ENCODE results near the gene MTX1.

- TF ChIP-seq ZFP3 (CRISPR knock-in tag; IDR thresholded peaks at IDR 0.05) (no peak), RARB (CRISPR knock-in tag; IDR thresholded peaks at IDR 0.05) (no peak)
These were observed 24.7 kb upstream of the MTX1 start for GRCh38 chr1:155183775-155184221.
